Adrenal gland (tissue), 12 donors: Measurements from ENCODE around the gene SGMS1. TPM values are rescaled to one million over a fixed set of nuclear protein-coding genes. Genes with fewer than 3 reads are reported as not detected.
"Not testable (repeated sequence)": the region's sequence is repeated elsewhere in the genome, so short reads cannot be mapped to it uniquely, and the experiment has no call there.

Source experiments
- DNase-seq, 7 donors: peaks; one replicate each; pipeline ENCODE4 v3.0.0-alpha.2; 2019 to 2020
- H3K27ac ChIP-seq, 5 donors: fragments of 200-600 bp; sonication (generic) in 4 of 5; 1 replicate in 3 of 5; 2 replicates in 2 of 5; pipeline versions ENCODE4 v1.5.1 to v1.8.0; 2016 to 2020; ENCODE audit warnings: mild to moderate bottlenecking in 1 of 5
- H3K27me3 ChIP-seq: fragments of 200-600 bp; 2 replicates; pipeline ENCODE4 v1.8.0; 2021
- H3K36me3 ChIP-seq, 2 donors: fragments of 200-600 bp; replicated peaks in 1 of 2; 1 replicate in 1 of 2; 2 replicates in 1 of 2; pipeline versions ENCODE4 v1.5.1 to v1.8.0; 2018 to 2022
- H3K4me1 ChIP-seq, 2 donors: fragments of 200-600 bp; replicated peaks in 1 of 2; 1 replicate in 1 of 2; 2 replicates in 1 of 2; pipeline versions ENCODE4 v1.5.1 to v1.8.0; 2018 to 2021
- H3K4me3 ChIP-seq, 4 donors: fragments of 200-600 bp; sonication (generic) in 3 of 4; one replicate each; pipeline ENCODE4 v1.5.1; 2016 to 2018
- H3K9me3 ChIP-seq, 3 donors: fragments of 200-600 bp; sonication (generic) in 1 of 3; replicated peaks in 1 of 3; 1 replicate in 2 of 3; 2 replicates in 1 of 3; pipeline versions ENCODE4 v1.5.1 to v1.8.0; 2016 to 2021
- POLR2A ChIP-seq, 2 donors: fragments of 450-650 bp; IDR thresholded peaks; one replicate each; pipeline ENCODE4 v1.6.1; 2017; ENCODE audit warnings: antibody characterized with exemption in 2 of 2, mild to moderate bottlenecking in 2 of 2, moderate library complexity in 1 of 2
- WGBS, 4 donors: extraction: QIAGEN DNeasy Blood & Tissue Kit in 2 of 4; methylation state at CpG; one replicate each; pipeline versions ENCODE4 v1.1.5 to v1.1.7; 2013 to 2017; 5-methylcytosine and 5-hydroxymethylcytosine counted together
- intact Hi-C, 2 donors: fragments of 100-400 bp; cut with DNase I; formaldehyde crosslinking; loops; one replicate each; pipeline versions ENCODE4 v1.14.1 to v1.15.0; 2022 to 2023
- polyA plus RNA-seq, 3 donors: library from polyadenylated mRNA; stranded (reverse); fragments of 200-250 nt in 2 of 3; fragments of 350-450 nt in 1 of 3; fragmentation: Illumina TruSeq in 1 of 3; extraction: RNeasy Lipid Tissue Mini Kit (QIAGEN cat#74804) in 1 of 3; gene quantifications; one replicate each; pipeline ENCODE4 v1.2.3, GENCODE V29; 2013 to 2014
- total RNA-seq, 9 donors: library from RNA; depleted of rRNA in 4 of 9; stranded (reverse); fragments of >200 nt in 4 of 9; fragments of 120-200 nt in 1 of 9; fragmentation: NEBNext Ultra II Directional in 1 of 9; extraction: Animal tissue kit (Norgen Biotek cat#: 25700) in 1 of 9; gene quantifications; one replicate each; pipeline versions ENCODE4 v1.1.0 to v1.2.4, GENCODE V29; 2013 to 2023
- TF ChIP-seq, protein P1 (sequence below), 6 experiments: fragments of 450-650 bp in 4 of 6; fragments of 200-600 bp in 2 of 6; sonication (generic) in 1 of 6; IDR thresholded peaks; 1 replicate in 5 of 6; 2 replicates in 1 of 6; pipeline versions ENCODE4 v1.5.1 to v1.8.0; 2016 to 2021; ENCODE audit warnings: antibody characterized with exemption in 6 of 6, mild to moderate bottlenecking in 2 of 6, moderate library complexity in 1 of 6
- donor health status: healthy with polysubstance abuse.
- donor health status: Bipolar disorder and iron deficiency.
- donor health status: DM: yes; HTN: yes; CAD: no.
- donor health status: DM: no; HTN: no; CAD: no.
- donor health status: DM: no; HTN: no; CAD: no.
- donor health status: DM: yes; HTN: yes; CAD: no.

Gene SGMS1
- total and polyA plus RNA-seq, 12 donors = 9.1 to 152 (median 62.2) TPM

DNA sequence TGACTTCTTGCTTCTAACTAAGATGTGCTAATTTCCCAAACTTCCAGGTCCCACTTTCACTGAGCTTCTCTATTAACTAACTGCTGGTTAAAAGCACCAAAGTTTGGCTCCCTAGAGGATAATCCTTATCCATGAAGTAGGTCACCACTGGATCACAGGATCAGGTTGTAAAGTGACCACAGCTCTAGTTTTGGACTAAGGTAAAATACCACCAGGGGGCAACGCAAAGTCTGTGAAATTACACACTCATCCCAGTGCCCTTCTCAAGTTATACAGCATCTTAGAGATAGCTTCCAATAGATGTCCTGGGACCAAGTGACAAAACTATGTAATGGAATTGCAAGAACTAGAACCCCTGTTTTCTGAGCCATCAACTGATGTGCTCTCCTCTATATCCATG is 256.0 kb downstream of the SGMS1 start:
- Histone ChIP-seq H3K36me3 (no peaks in the 10 kb centered on the region), H3K27ac (no peak overlapping the region), H3K9me3 (no peaks in the 10 kb centered on the region), H3K4me1 (no peaks in the 10 kb centered on the region), H3K4me3 (no peak overlapping the region), H3K27me3 (no peaks in the 10 kb centered on the region)
- DNase-seq = peak in 1 of 7 donors; percentile 32
- intact Hi-C loops = no loop called here
- TF ChIP-seq, protein P1, sequence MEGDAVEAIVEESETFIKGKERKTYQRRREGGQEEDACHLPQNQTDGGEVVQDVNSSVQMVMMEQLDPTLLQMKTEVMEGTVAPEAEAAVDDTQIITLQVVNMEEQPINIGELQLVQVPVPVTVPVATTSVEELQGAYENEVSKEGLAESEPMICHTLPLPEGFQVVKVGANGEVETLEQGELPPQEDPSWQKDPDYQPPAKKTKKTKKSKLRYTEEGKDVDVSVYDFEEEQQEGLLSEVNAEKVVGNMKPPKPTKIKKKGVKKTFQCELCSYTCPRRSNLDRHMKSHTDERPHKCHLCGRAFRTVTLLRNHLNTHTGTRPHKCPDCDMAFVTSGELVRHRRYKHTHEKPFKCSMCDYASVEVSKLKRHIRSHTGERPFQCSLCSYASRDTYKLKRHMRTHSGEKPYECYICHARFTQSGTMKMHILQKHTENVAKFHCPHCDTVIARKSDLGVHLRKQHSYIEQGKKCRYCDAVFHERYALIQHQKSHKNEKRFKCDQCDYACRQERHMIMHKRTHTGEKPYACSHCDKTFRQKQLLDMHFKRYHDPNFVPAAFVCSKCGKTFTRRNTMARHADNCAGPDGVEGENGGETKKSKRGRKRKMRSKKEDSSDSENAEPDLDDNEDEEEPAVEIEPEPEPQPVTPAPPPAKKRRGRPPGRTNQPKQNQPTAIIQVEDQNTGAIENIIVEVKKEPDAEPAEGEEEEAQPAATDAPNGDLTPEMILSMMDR (IDR thresholded peaks at IDR 0.05) = peak in 4 of 6 experiments; percentile 28 to 37 (median 36)
- no peak for TF ChIP-seq POLR2A (IDR thresholded peaks at IDR 0.05)
- 85 to 100% (median 95%) methylated on average over 1 of the region's 1 CpG for WGBS, 4 donors

DNA sequence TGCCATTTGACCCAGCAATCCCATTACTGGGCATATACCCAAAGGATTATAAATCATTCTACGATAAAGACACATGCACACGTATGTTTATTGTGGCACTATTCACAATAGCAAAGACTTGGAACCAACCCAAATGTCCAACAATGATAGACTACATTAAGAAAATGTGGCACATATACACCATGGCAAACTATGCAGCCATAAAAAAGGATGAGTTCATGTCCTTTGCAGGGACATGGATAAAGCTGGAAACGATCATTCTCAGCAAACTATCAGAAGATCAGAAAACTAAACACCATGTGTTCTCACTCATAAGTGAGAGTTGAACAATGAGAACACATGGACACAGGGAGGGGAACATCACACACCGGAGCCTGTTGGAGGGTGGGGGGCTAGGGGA is 257.3 kb downstream of the SGMS1 start:
- H3K27me3 ChIP-seq, DNase-seq, H3K4me3 ChIP-seq, H3K9me3 ChIP-seq, H3K4me1 ChIP-seq, H3K36me3 ChIP-seq, H3K27ac ChIP-seq, intact Hi-C loops: not testable (repeated sequence)
- WGBS, 4 donors = 82 to 88% (median 84%) methylated on average over 4 of the region's 4 CpGs

DNA sequence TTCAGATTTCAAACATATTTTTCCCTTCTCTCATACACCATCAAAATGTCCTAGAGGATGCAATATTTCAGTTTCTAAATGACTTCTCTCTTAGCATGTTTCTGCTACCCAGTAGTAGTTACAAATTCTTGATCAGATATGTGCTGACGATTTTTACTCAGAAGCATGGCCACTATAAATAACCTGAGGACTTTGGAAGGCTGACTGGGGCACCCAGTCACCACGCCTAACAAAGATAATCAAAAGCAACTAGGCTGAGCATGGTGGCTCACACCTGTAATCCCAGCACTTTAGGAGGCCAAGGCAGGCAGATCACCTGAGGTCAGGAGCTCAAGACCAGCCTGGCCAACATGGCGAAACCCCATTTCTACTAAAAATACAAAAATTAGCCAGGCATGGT is 259.0 kb downstream of the SGMS1 start:
- H3K4me3 ChIP-seq, H3K36me3 ChIP-seq, H3K27ac ChIP-seq, DNase-seq, intact Hi-C loops, H3K9me3 ChIP-seq, H3K27me3 ChIP-seq: not testable (repeated sequence)
- peaks cover 0 to 11% of the 10 kb centered on the region in 2 donors for H3K4me1 ChIP-seq
- WGBS, 4 donors = 85 to 92% (median 87%) methylated on average over 3 of the region's 3 CpGs

DNA sequence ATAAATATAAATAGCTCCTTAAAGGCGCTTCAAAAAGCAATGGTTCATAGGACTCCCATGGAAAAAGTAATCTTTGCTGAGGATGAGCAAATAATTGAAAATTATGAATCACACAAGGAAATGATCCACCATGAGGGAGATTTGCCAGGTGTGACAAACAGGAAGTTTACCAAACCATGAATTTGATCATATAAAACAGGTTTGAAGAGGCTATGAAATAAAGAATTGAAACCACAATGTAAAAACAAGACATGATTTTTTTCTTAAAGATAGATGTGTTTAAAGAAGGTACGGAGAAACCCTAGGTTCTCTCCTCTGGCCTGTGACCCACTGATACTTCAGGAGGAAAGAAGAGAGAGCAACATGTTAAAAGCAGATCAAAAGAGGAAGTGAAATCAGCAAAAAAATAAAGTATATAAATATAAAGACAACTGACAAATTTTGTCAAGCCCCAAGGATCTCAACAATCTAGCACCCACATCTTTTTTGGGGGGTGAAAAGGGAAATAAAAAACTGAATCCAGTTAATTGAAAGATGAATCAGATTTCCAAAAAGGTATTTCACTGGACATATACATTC is 261.1 kb downstream of the SGMS1 start:
- intact Hi-C loops = no loop called here
- H3K4me3 ChIP-seq = no peak overlapping the region
- WGBS, 4 donors = 86 to 95% (median 93%) methylated on average over 2 of the region's 2 CpGs
- TF ChIP-seq POLR2A (IDR thresholded peaks at IDR 0.05) = no peak
- TF ChIP-seq, protein P1 (IDR thresholded peaks at IDR 0.05) = no peak
- DNase-seq = no peak
- H3K27me3 ChIP-seq = no peaks in the 10 kb centered on the region
- H3K27ac ChIP-seq = no peak overlapping the region
- H3K36me3 ChIP-seq = no peaks in the 10 kb centered on the region
- no peaks in the 10 kb centered on the region for H3K9me3 ChIP-seq
- peaks cover 0 to 19% of the 10 kb centered on the region in 2 donors for H3K4me1 ChIP-seq

DNA sequence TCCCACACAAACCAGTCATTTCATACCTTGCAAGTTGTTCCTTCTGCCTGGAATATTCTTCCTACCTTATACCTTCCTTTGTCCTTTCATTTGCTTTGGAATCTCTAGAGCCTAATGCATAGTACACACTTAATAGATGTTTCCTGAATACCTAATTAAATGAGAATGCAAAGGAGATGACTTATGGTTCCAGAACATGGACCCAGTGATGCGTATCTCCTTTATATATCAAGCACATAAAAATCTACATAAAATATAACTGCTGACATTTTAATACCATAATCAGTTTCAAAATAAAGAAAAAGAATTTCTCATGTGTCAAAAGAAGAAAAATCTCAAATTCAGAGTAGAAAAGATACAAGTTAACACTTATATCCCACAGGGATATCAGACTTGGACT is 261.8 kb downstream of the SGMS1 start:
- no peak overlapping the region for H3K27ac ChIP-seq
- intact Hi-C loops = no loop called here
- H3K27me3 ChIP-seq = no peaks in the 10 kb centered on the region
- no peaks in the 10 kb centered on the region for H3K36me3 ChIP-seq
- H3K4me1 ChIP-seq = peaks cover 0 to 19% of the 10 kb centered on the region in 2 donors
- no peak for TF ChIP-seq POLR2A (IDR thresholded peaks at IDR 0.05)
- TF ChIP-seq, protein P1 (IDR thresholded peaks at IDR 0.05) = no peak
- H3K9me3 ChIP-seq = no peaks in the 10 kb centered on the region
- no peak overlapping the region for H3K4me3 ChIP-seq
- WGBS, 4 donors = 92 to 100% (median 99%) methylated on average over 1 of the region's 1 CpG
- no peak for DNase-seq
